ENCODE data around the gene SNRPD2. TPM values are rescaled to one million over a fixed set of nuclear protein-coding genes. Genes with fewer than 3 reads are reported as not detected.

The SNRPD2 gene
- total and polyA plus RNA-seq, 3 donors from 2014 or later = 111 to 242 (median 128) TPM

DNA sequence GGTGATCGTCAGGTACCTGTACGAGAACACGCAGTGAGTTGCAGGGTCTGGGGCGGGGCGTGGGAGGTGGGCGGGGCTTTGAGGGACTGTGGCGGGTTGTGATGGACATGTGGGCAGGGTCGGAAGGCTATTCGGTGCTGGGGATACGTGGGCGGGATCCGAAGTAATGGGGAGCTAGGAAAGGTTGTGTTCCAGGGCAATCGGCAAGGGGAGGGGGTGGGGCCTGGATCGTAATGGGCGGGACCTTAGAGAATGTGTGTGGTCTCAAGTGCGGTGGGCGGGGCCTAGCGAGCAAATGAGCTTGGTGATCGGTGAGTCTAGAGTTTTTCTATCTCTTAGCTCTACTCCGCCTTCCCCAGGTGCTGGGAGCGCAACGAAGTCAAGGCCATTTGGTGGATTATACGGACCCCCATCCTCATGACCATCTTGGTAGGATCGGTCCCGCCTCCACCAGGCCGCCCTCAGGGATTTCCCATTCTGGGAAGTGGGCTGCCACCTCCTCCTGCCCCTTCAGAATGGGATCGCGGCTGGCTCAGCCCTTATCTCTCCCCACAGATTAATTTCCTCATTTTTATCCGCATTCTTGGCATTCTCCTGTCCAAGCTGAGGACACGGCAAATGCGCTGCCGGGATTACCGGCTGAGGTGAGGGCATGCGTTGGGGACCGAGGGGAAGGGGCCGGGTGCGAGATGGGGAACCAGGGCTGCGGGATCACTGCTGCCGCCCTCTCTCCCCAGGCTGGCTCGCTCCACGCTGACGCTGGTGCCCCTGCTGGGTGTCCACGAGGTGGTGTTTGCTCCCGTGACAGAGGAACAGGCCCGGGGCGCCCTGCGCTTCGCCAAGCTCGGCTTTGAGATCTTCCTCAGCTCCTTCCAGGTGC is 14.2 kb downstream of the SNRPD2 start:
- DNase-seq = peak; percentile 65
- TF ChIP-seq, protein P1, sequence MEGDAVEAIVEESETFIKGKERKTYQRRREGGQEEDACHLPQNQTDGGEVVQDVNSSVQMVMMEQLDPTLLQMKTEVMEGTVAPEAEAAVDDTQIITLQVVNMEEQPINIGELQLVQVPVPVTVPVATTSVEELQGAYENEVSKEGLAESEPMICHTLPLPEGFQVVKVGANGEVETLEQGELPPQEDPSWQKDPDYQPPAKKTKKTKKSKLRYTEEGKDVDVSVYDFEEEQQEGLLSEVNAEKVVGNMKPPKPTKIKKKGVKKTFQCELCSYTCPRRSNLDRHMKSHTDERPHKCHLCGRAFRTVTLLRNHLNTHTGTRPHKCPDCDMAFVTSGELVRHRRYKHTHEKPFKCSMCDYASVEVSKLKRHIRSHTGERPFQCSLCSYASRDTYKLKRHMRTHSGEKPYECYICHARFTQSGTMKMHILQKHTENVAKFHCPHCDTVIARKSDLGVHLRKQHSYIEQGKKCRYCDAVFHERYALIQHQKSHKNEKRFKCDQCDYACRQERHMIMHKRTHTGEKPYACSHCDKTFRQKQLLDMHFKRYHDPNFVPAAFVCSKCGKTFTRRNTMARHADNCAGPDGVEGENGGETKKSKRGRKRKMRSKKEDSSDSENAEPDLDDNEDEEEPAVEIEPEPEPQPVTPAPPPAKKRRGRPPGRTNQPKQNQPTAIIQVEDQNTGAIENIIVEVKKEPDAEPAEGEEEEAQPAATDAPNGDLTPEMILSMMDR (IDR thresholded peaks at IDR 0.05) = no peak
- no peak for TF ChIP-seq POLR2A (IDR thresholded peaks at IDR 0.05)
- no peaks in the 10 kb centered on the region for H3K9me3 ChIP-seq
- 2 to 4% methylated on average over 24 to 49 of the region's 49 CpGs for WGBS, 2 donors
- H3K36me3 ChIP-seq (ENCODE audit: low read depth, missing control alignments) = no peaks in the 10 kb centered on the region
- H3K27ac ChIP-seq = no peak overlapping the region
- H3K27me3 ChIP-seq = no peaks in the 10 kb centered on the region
- intact Hi-C loops (cut with DNase I; ENCODE audit: low total_unique reads) = no loop called here
- peaks cover 11% of the 10 kb centered on the region for H3K4me1 ChIP-seq
- peak overlapping the region; percentile 10 to 39 for H3K4me3 ChIP-seq

DNA sequence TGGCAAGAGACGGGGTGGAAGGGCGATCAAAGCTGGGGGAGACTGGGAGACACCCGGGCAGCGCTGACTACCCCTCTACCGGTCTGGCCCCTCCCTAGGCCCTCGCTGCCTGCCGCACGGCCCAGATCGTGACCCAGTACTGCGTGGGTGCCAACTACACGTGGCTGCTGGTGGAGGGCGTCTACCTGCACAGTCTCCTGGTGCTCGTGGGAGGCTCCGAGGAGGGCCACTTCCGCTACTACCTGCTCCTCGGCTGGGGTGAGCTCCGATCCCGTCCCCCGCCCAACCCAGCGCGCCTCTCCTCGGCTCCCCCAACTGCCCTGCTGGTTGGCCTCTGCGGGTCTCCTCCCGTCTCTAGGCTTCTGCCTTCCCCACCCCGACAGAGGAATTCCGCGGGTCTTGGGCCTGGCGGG is 14.9 kb downstream of the SNRPD2 start:
- 5 to 14% methylated on average over 7 to 28 of the region's 28 CpGs for WGBS, 2 donors
- TF ChIP-seq POLR2A (IDR thresholded peaks at IDR 0.05) = no peak
- TF ChIP-seq, protein P1 (IDR thresholded peaks at IDR 0.05) = no peak
- intact Hi-C loops (cut with DNase I; ENCODE audit: low total_unique reads) = no loop called here
- H3K27me3 ChIP-seq = no peaks in the 10 kb centered on the region
- no peaks in the 10 kb centered on the region for H3K9me3 ChIP-seq
- H3K36me3 ChIP-seq (ENCODE audit: low read depth, missing control alignments) = no peaks in the 10 kb centered on the region
- peak overlapping the region; percentile 10 to 39 for H3K4me3 ChIP-seq
- H3K27ac ChIP-seq = no peak overlapping the region
- H3K4me1 ChIP-seq = peaks cover 11% of the 10 kb centered on the region
- no peak for DNase-seq

DNA sequence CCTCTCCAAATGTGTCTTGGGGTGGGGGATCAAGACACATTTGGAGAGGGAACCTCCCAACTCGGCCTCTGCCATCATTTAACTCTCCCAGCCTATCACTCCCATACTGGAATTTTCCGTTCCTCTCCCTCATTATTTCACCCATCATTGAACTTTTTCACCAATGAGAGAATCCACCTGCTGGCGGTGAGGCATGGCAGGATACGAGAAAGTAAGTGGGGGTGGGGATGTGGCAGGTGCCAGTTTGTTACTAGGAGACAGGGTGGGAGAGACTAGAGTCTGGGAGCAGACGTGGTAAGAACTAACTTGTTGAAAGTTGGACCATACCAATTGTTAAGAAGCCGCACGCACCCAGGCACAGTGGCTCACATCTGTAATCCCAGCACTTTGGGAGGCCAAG is 16.8 kb downstream of the SNRPD2 start:
- Histone ChIP-seq H3K27ac (no peak overlapping the region), H3K4me1 (peaks cover 7% of the 10 kb centered on the region), H3K27me3 (peaks cover 5% of the 10 kb centered on the region), H3K9me3 (no peaks in the 10 kb centered on the region), H3K36me3 (ENCODE audit: low read depth, missing control alignments) (no peaks in the 10 kb centered on the region), H3K4me3 (no peak overlapping the region)
- 63 to 65% methylated on average over 7 of the region's 7 CpGs for WGBS, 2 donors
- intact Hi-C loops (cut with DNase I; ENCODE audit: low total_unique reads) = no loop called here
- DNase-seq = no peak
- TF ChIP-seq, protein P1 (IDR thresholded peaks at IDR 0.05) = no peak
- no peak for TF ChIP-seq POLR2A (IDR thresholded peaks at IDR 0.05)

DNA sequence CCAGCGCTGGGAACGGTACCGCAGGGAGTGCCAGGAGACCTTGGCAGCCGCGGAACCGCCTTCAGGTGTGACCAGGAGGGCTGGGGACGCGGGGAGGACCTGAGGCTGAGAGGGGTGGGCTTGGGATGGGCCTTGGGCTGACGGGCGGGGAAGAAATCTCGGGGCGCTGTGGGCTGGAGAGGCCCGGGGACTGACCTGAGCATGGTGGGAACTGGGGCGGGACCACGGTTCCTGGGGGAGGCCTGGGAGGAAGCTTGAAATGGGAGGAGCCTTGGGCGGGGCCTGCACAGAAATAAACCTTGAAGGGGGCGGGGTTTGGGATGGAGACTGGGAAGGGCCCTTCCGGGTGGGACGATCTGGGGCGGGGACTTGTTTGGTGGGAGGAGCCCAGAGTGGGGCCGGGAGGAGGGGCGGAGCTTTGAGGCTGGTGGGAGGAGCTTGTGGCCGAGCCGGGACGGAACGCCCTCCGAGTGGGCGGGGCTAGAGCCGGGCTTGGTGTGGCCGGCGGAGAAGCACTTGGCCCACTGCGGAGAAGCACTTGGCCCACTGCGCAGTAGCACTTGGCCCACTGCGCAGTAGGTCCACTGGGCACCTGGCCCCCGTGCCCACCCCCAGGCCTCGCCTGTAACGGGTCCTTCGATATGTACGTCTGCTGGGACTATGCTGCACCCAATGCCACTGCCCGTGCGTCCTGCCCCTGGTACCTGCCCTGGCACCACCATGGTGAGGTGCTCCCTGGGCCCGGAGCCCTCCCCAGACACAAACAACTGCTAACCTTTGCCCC is 20.9 kb downstream of the SNRPD2 start:
- TF ChIP-seq POLR2A (IDR thresholded peaks at IDR 0.05) = no peak
- TF ChIP-seq, protein P1 (IDR thresholded peaks at IDR 0.05) = no peak
- DNase-seq = peak; percentile 85
- WGBS, 2 donors = 7 to 8% methylated on average over 31 to 36 of the region's 42 CpGs

More for the DNA sequence above, 20.9 kb downstream of the SNRPD2 start:
- H3K36me3 ChIP-seq (ENCODE audit: low read depth, missing control alignments) = no peaks in the 10 kb centered on the region
- H3K4me3 ChIP-seq = peak overlapping the region; percentile 7 to 34
- H3K4me1 ChIP-seq = peaks cover 4% of the 10 kb centered on the region
- H3K9me3 ChIP-seq = no peaks in the 10 kb centered on the region
- H3K27ac ChIP-seq = no peak overlapping the region
- peaks cover 5% of the 10 kb centered on the region for H3K27me3 ChIP-seq
- intact Hi-C loops (cut with DNase I; ENCODE audit: low total_unique reads) = no loop called here

Data from testis (tissue), 3 donors.